GM21381 (cell line): ENCODE results near the gene FBXL13.
"Not testable (repeated sequence)": the region's sequence is repeated elsewhere in the genome, so short reads cannot be mapped to it uniquely, and the experiment has no call there.

ENCODE experiments used
- ATAC-seq: cut with Tn5 transposase; IDR thresholded peaks from one replicate; pipeline ENCODE4 v1.9.1; 2021; ENCODE audit warnings: mild to moderate bottlenecking, moderate library complexity; ENCODE audit not compliant: unreplicated experiment

FBXL13 gene

GRCh38 chr7:102866535-102867215, 207.9 kb downstream of the FBXL13 start:
- ATAC-seq = no peak

- ATAC-seq = no peak
Observed at GRCh38 chr7:102864958-102865357, 209.6 kb downstream of the FBXL13 start.

- ATAC-seq = no peak
Observed at GRCh38 chr7:102860351-102860811, 214.2 kb downstream of the FBXL13 start.

- no peak for ATAC-seq
Observed at GRCh38 chr7:102859799-102860125, 214.8 kb downstream of the FBXL13 start.

GRCh38 chr7:102859084-102859798, 215.4 kb downstream of the FBXL13 start:
- ATAC-seq = no peak

- ATAC-seq = no peak
Observed at GRCh38 chr7:102856036-102856435, 218.6 kb downstream of the FBXL13 start.

GRCh38 chr7:102849538-102849937, 225.1 kb downstream of the FBXL13 start:
- no peak for ATAC-seq

- no peak for ATAC-seq
Observed at GRCh38 chr7:102849079-102849478, 225.5 kb downstream of the FBXL13 start.

- ATAC-seq = no peak
Observed at GRCh38 chr7:102845346-102845745, 229.2 kb downstream of the FBXL13 start.

GRCh38 chr7:102843850-102844249, 230.7 kb downstream of the FBXL13 start:
- peak; percentile 63 for ATAC-seq

- no peak for ATAC-seq
Observed at GRCh38 chr7:102842284-102842683, 232.3 kb downstream of the FBXL13 start.

- peak; percentile 48 for ATAC-seq
Observed at GRCh38 chr7:102841290-102841689, 233.3 kb downstream of the FBXL13 start.

- ATAC-seq = no peak
Observed at GRCh38 chr7:102840404-102840803, 234.2 kb downstream of the FBXL13 start.

- not testable (repeated sequence) for ATAC-seq
Observed at GRCh38 chr7:102838572-102839101, 236.0 kb downstream of the FBXL13 start.

- ATAC-seq = no peak
Observed at GRCh38 chr7:102837802-102838201, 236.8 kb downstream of the FBXL13 start.

- no peak for ATAC-seq
Observed at GRCh38 chr7:102836977-102837376, 237.6 kb downstream of the FBXL13 start.

- ATAC-seq = no peak
Observed at GRCh38 chr7:102836191-102836919, 238.2 kb downstream of the FBXL13 start.

- ATAC-seq = peak; percentile 92
Observed at GRCh38 chr7:102834999-102835398, 239.6 kb downstream of the FBXL13 start.

GRCh38 chr7:102834466-102834865, 240.1 kb downstream of the FBXL13 start:
- no peak for ATAC-seq

GRCh38 chr7:102833343-102833742, 241.3 kb downstream of the FBXL13 start:
- no peak for ATAC-seq

GRCh38 chr7:102832674-102833073, 241.9 kb downstream of the FBXL13 start:
- ATAC-seq = no peak

GRCh38 chr7:102830197-102830596, 244.4 kb downstream of the FBXL13 start:
- ATAC-seq = no peak
